Adrenal gland (tissue), 5 donors: ENCODE measurements around the gene ATG10.

ENCODE experiments used
- CTCF ChIP-seq, 6 experiments: fragments of 450-650 bp in 4 of 6; fragments of 200-600 bp in 2 of 6; sonication (generic) in 1 of 6; IDR thresholded peaks; 1 replicate in 5 of 6; 2 replicates in 1 of 6; pipeline versions ENCODE4 v1.5.1 to v1.8.0; 2016 to 2021; ENCODE audit warnings: antibody characterized with exemption in 6 of 6, mild to moderate bottlenecking in 2 of 6, moderate library complexity in 1 of 6
- POLR2A ChIP-seq, 2 donors: fragments of 450-650 bp; IDR thresholded peaks; one replicate each; pipeline ENCODE4 v1.6.1; 2017; ENCODE audit warnings: antibody characterized with exemption in 2 of 2, mild to moderate bottlenecking in 2 of 2, moderate library complexity in 1 of 2
- donor health status: DM: no; HTN: no; CAD: no.

GRCh38 chr5:82046276-82046647, 74.4 kb downstream of the ATG10 start:
- TF ChIP-seq CTCF (IDR thresholded peaks at IDR 0.05) (no peak), POLR2A (IDR thresholded peaks at IDR 0.05) (no peak)
